AG04449 (cell line): Measurements from ENCODE around the gene CAPN10.

Experiments
- CTCF ChIA-PET: fragments of 350-600 bp; formaldehyde crosslinking; extraction: SDS; loops from one replicate; lab custom pipeline; 2021; ENCODE audit warnings: antibody characterized with exemption; lab: Yijun Ruan, JAX
- POLR2A ChIA-PET: fragments of 400-600, 350-600 bp; formaldehyde crosslinking; extraction: SDS; loops from one replicate; lab custom pipeline; 2020; ENCODE audit warnings: antibody characterized with exemption, inconsistent platforms; lab: Yijun Ruan, JAX
- DNase-seq: peaks from one replicate; pipeline ENCODE4 v3.0.0-alpha.2; 2010; ENCODE audit warnings: low read depth, low spot score
- H3K4me3 ChIP-seq: 2 replicates; pipeline ENCODE4 v1.5.1; 2011; ENCODE audit warnings: low read depth, mild to moderate bottlenecking, control low read depth, low read length
- CTCF ChIP-seq: IDR thresholded peaks from one replicate; pipeline ENCODE4 v1.5.1; 2011; ENCODE audit warnings: mild to moderate bottlenecking, moderate library complexity, low read length, control low read depth, inconsistent platforms; ENCODE audit not compliant: insufficient read depth; ENCODE audit errors: missing control alignments

The CAPN10 gene

GRCh38 chr2:240553956-240554480, 32.5 kb upstream of the CAPN10 start:
- TF ChIP-seq CTCF, result no peak
- no peak for DNase-seq
- CTCF ChIA-PET, result interaction anchor here (1.5 to 5.6 kb wide), 2 partner anchors 12 to 40 kb away, joined by 4 to 27 read pairs; no protein-coding TSS in a partner anchor
- no peak overlapping the region for H3K4me3 ChIP-seq
- POLR2A ChIA-PET, result no interaction called here

- H3K4me3 ChIP-seq, result no peak overlapping the region
- no peak for DNase-seq
- CTCF ChIA-PET, result interaction anchor here (1.5 to 5.6 kb wide), 2 partner anchors 12 to 41 kb away, joined by 4 to 27 read pairs; no protein-coding TSS in a partner anchor
- POLR2A ChIA-PET, result no interaction called here
- TF ChIP-seq CTCF, result no peak
Observed at GRCh38 chr2:240554767-240555493, 31.6 kb upstream of the CAPN10 start.

DNA sequence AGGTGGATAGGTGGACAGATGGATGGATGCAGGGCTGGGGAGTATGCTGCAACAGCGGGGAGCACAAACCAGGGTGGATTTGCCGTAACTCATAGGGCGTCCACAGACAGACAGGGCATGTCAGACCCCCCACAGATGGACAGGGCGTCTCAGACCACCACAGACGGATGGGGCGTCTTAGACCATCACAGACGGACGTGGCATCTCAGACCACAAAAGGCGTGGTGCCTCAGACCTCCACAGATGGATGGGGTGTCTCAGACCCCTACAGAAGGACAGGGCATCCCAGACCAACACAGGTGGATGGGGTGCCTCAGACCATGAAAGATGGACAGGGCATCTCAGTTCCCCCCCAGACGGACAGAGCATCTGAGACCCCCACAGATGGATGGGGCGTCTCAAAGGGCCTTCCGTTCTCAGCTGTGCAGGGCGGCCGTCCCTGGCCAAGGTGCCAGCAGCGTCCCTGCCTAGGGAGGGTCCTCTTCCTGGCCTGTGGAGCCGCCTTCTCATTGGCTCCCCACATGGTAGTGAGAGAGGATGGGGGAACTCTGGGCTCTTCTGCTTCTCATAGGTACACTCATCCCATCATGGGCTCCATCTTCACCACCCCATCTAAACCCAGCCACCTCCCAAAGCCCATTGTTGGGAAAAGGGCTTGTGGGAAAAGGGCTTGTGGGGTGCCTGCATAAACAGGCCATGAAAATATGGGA, 30.8 kb upstream of the CAPN10 start:
- no peak for TF ChIP-seq CTCF
- ChIA-PET POLR2A (no interaction called here), CTCF (interaction anchor here (5.6 kb wide), 1 partner anchor 11 kb away, joined by 27 read pairs; no protein-coding TSS in a partner anchor)
- no peak overlapping the region for H3K4me3 ChIP-seq
- no peak for DNase-seq

DNA sequence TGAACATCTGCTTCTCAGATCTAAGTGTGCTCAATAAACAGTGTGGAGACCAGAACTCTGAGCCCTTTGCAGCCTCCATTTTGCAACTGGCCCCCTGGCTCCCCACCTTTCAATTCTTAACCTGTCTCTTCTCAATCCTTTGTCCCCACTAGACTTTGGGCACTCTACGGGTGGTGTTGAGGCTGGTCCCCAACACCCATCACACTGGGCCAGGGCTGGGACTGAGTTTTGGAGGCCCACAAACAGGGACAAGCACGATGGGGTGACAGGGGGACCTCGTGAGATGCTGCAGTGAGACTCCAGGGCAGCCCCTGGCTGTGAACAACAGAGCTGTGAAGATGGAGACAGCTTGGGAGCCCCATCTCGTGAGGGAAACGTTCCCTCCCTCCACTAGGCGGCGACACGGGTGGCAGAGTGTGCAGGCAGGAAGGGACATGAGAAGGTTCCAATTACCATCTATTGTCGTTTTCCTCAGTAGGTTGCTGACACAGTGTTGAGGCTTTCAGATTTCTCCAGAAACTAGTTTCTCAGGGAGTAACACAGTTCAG, 29.9 kb upstream of the CAPN10 start:
- no peak overlapping the region for H3K4me3 ChIP-seq
- TF ChIP-seq CTCF, result peak; percentile 64
- no peak for DNase-seq
- ChIA-PET CTCF (interaction anchor here (5.6 kb wide), 1 partner anchor 10 kb away, joined by 27 read pairs; no protein-coding TSS in a partner anchor), POLR2A (no interaction called here)

DNA sequence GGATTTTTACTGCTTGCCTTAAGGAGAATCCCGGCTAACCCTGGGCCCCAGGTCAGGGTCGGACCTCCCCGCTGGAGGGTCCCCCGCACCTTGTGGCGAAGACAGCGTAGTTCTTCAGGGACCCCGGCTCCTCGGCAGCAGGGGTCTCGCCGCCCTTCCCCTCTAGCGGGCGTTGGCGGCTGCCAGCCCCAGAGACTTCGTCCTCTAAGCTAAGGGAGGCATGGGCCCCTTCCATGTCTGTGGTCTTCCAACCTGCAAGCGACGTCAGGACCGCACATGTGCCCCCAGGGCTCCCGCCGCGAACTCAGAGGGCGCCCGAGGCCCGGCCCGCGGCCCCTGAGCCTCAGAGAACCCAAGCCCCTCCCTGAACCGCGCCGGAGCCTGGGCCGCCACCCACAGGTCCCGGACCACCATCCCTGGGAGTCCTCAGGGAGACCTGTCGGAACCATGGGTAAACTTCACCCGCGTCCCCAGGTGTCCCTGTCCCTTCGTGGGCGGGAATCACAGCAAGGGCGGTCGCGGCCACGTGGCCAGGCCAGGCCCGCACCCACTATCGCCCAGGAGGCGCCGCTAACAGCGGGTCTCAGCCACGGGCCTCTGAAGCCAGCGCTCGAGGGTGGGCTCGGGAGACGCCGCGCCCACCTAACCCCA, 29.3 kb upstream of the CAPN10 start:
- no peak for DNase-seq
- ChIA-PET POLR2A (interaction anchor here (0.8 kb wide), 1 partner anchor 29 kb away, joined by 3 read pairs; the partner anchor contains the start of gene CAPN10), CTCF (interaction anchor here (5.6 kb wide), 1 partner anchor 9 kb away, joined by 27 read pairs; no protein-coding TSS in a partner anchor)
- no peak for TF ChIP-seq CTCF
- peak overlapping the region; percentile 57 for H3K4me3 ChIP-seq
